Umbilical cord (tissue), 2 donors: ENCODE data around the gene ZC2HC1C. TPM values are rescaled to one million over a fixed set of nuclear protein-coding genes. Genes with fewer than 3 reads are reported as not detected.
"Not testable (repeated sequence)": the region's sequence is repeated elsewhere in the genome, so short reads cannot be mapped to it uniquely, and the experiment has no call there.

ENCODE experiments used
- DNase-seq: peaks from one replicate; pipeline ENCODE4 v3.0.0-alpha.2; 2015; ENCODE audit warnings: low spot score
- total RNA-seq: library from RNA; depleted of rRNA; stranded (reverse); fragments of >200 nt; gene quantifications from one replicate; pipeline ENCODE4 v1.2.3, GENCODE V29; 2014; ENCODE audit warnings: low replicate concordance; ENCODE audit not compliant: insufficient read depth

Gene ZC2HC1C
- total RNA-seq, 1 donor from 2014 or later = 0.48 TPM

GRCh38 chr14:75091251-75091650 lies 21.8 kb downstream of the ZC2HC1C start:
- no peak for DNase-seq

- DNase-seq = no peak
Observed at GRCh38 chr14:75092698-75093097, 23.3 kb downstream of the ZC2HC1C start.

GRCh38 chr14:75094896-75095295 lies 25.5 kb downstream of the ZC2HC1C start:
- no peak for DNase-seq

- DNase-seq = no peak
Observed at GRCh38 chr14:75095690-75096089, 26.2 kb downstream of the ZC2HC1C start.

GRCh38 chr14:75096959-75097358 lies 27.5 kb downstream of the ZC2HC1C start:
- no peak for DNase-seq

- no peak for DNase-seq
Observed at GRCh38 chr14:75098212-75098611, 28.8 kb downstream of the ZC2HC1C start.

- no peak for DNase-seq
Observed at GRCh38 chr14:75098682-75099081, 29.2 kb downstream of the ZC2HC1C start.

- no peak for DNase-seq
Observed at GRCh38 chr14:75101491-75101890, 32.0 kb downstream of the ZC2HC1C start.

- no peak for DNase-seq
Observed at GRCh38 chr14:75107186-75107585, 37.7 kb downstream of the ZC2HC1C start.

- no peak for DNase-seq
Observed at GRCh38 chr14:75109877-75110276, 40.4 kb downstream of the ZC2HC1C start.

- DNase-seq = no peak
Observed at GRCh38 chr14:75113932-75114539, 44.6 kb downstream of the ZC2HC1C start.

- no peak for DNase-seq
Observed at GRCh38 chr14:75119056-75119455, 49.6 kb downstream of the ZC2HC1C start.

- DNase-seq = no peak
Observed at GRCh38 chr14:75120541-75121291, 51.3 kb downstream of the ZC2HC1C start.

GRCh38 chr14:75121552-75121951 lies 52.1 kb downstream of the ZC2HC1C start:
- DNase-seq = no peak

GRCh38 chr14:75123991-75124390 lies 54.5 kb downstream of the ZC2HC1C start:
- DNase-seq = no peak

GRCh38 chr14:75125617-75126016 lies 56.2 kb downstream of the ZC2HC1C start:
- DNase-seq = peak; percentile 59

GRCh38 chr14:75126121-75126544 lies 56.7 kb downstream of the ZC2HC1C start:
- no peak for DNase-seq

- peak; percentile 94 for DNase-seq
Observed at GRCh38 chr14:75126679-75127473, 57.4 kb downstream of the ZC2HC1C start, which contains the start of gene NEK9. Gene NEK9 (minus strand): TSS chr14:75127048. CDS start chr14:75126921, 127 bp downstream.

- not testable (repeated sequence) for DNase-seq
Observed at GRCh38 chr14:75127474-75127820, 58.0 kb downstream of the ZC2HC1C start.

GRCh38 chr14:75127903-75128595 lies 58.6 kb downstream of the ZC2HC1C start:
- no peak for DNase-seq

- no peak for DNase-seq
Observed at GRCh38 chr14:75128596-75128990, 59.2 kb downstream of the ZC2HC1C start.
